Measurements from ENCODE around the gene CTPS2. TPM values are rescaled to one million over a fixed set of nuclear protein-coding genes. Genes with fewer than 3 reads are reported as not detected.

The CTPS2 gene
- total and polyA plus RNA-seq, 10 of the 15 experiments (the other 5 are each of a cell fraction or from before 2014, with no cell fraction given): 5.9 to 17.8 (median 14.2) TPM

GRCh38 chrX:16651391-16652024, 61.0 kb downstream of the CTPS2 start:
- ChIA-PET RAD21 (ENCODE audit: unreplicated experiment) (no interaction called here), POLR2A (no interaction called here), SMC1A (ENCODE audit: uncharacterized antibody, unreplicated experiment) (interaction anchor here (0.7 to 1.2 kb wide), 2 partner anchors 11 to 24 kb away, joined by 3 read pairs; no protein-coding TSS in a partner anchor), CTCF (interaction anchor here (1.0 to 1.3 kb wide), 2 partner anchors 10 to 24 kb away, joined by 3 read pairs; no protein-coding TSS in a partner anchor)
- H3K4me1 ChIP-seq (ENCODE audit: control insufficient read depth, insufficient read depth, low read length): no peaks in the 10 kb centered on the region
- FAIRE-seq (no peak), ATAC-seq (no peak), DNase-seq (ENCODE audit: low read depth, low spot score) (no peak)
- no peak for TF ChIP-seq EED (IDR thresholded peaks at IDR 0.05; ENCODE audit: low read depth)
- no peak for TF ChIP-seq ATF3 (IDR thresholded peaks at IDR 0.05; ENCODE audit: borderline replicate concordance, extremely low read depth, low read depth, low read length)
- no peak for TF ChIP-seq POU2F2 (IDR thresholded peaks at IDR 0.05; ENCODE audit: borderline replicate concordance, low read depth, low read length)
- TF ChIP-seq POLR2AphosphoS5 (IDR thresholded peaks at IDR 0.05; ENCODE audit: low read length): no peak
- no peak for TF ChIP-seq SP1 (IDR thresholded peaks at IDR 0.05; ENCODE audit: low read depth, low read length)
- no peak for TF ChIP-seq SMC3 (IDR thresholded peaks at IDR 0.05; ENCODE audit: borderline replicate concordance, low read length)
- no peak for TF ChIP-seq MYC (IDR thresholded peaks at IDR 0.05; ENCODE audit: insufficient read depth, insufficient read length, insufficient replicate concordance, low read length, severe bottlenecking)
- no peak for TF ChIP-seq NFXL1 (IDR thresholded peaks at IDR 0.05; ENCODE audit: borderline replicate concordance)
- no peak for TF ChIP-seq REST (IDR thresholded peaks at IDR 0.05; ENCODE audit: low read depth, low read length)
- no peak for TF ChIP-seq GABPA (IDR thresholded peaks at IDR 0.05; ENCODE audit: low read depth)
- no peak for TF ChIP-seq EGR1 (IDR thresholded peaks at IDR 0.05; ENCODE audit: borderline replicate concordance in 1 of 2, low read depth in 2 of 2, low read length in 2 of 2)
- TF ChIP-seq ZBED1 (IDR thresholded peaks at IDR 0.05; ENCODE audit: borderline replicate concordance): no peak
- no peak for TF ChIP-seq NR2F1 (conservative IDR thresholded peaks at IDR 0.05)
- TF ChIP-seq STAT3 (IDR thresholded peaks at IDR 0.05; ENCODE audit: low read depth, low read length): no peak
- no peak for TF ChIP-seq MEF2A (IDR thresholded peaks at IDR 0.05; ENCODE audit: insufficient read depth, low read depth, low read length)
- no peak for TF ChIP-seq MEF2B (IDR thresholded peaks at IDR 0.05; ENCODE audit: partially characterized antibody, poor library complexity, severe bottlenecking)
- TF ChIP-seq IRF5 (IDR thresholded peaks at IDR 0.05; ENCODE audit: borderline replicate concordance): no peak
- 59% methylated on average over 4 of the region's 4 CpGs for WGBS (ENCODE audit: insufficient coverage, insufficient replicate concordance, low lambda C conversion rate, missing lambda C conversion rate)
- no peak overlapping the region for H3K9ac ChIP-seq (ENCODE audit: control insufficient read depth, insufficient read depth, low read length)
- H3K36me3 ChIP-seq (ENCODE audit: control insufficient read depth in 2 of 2, insufficient read depth in 2 of 2, low read length in 1 of 2): no peaks in the 10 kb centered on the region
- BruUV-seq (replicated peaks): no TSS peak
- H3K27me3 ChIP-seq (replicated peaks in 1 of 2; ENCODE audit: control insufficient read depth in 2 of 2, insufficient read depth in 2 of 2, low read length in 1 of 2): no peaks in the 10 kb centered on the region
- H3K4me3 ChIP-seq: no peak overlapping the region
- H4K20me1 ChIP-seq (ENCODE audit: control insufficient read depth, insufficient read depth): no peaks in the 10 kb centered on the region
- no peak overlapping the region for H3K27ac ChIP-seq (ENCODE audit: control insufficient read depth, insufficient read depth)
- intact Hi-C loops (cut with micrococcal nuclease; ENCODE audit: unreplicated experiment): no loop called here
- no peak overlapping the region for H2AFZ ChIP-seq (ENCODE audit: control insufficient read depth, low read depth, low read length)
- no peaks in the 10 kb centered on the region for H3K79me2 ChIP-seq (ENCODE audit: control insufficient read depth, insufficient read depth, low read length)
- in situ Hi-C loops (cut with MboI): no loop called here
- H3K9me3 ChIP-seq (replicated peaks; ENCODE audit: control insufficient read depth, insufficient read depth, low read length): no peaks in the 10 kb centered on the region
- H3K4me2 ChIP-seq (ENCODE audit: control insufficient read depth, insufficient read depth): no peak overlapping the region
